Right atrium auricular region (tissue), 2 donors: ENCODE data around the gene SLIT3. TPM values are rescaled to one million over a fixed set of nuclear protein-coding genes. Genes with fewer than 3 reads are reported as not detected.

Experiments
- DNase-seq: peaks from one replicate; pipeline ENCODE4 v3.0.0-alpha.2; 2019; ENCODE audit warnings: low spot score
- H3K27ac ChIP-seq, 2 donors: fragments of 200-600 bp; sonication (generic); 1 replicate in 1 of 2; 2 replicates in 1 of 2; pipeline ENCODE4 v1.5.1; 2016 to 2019
- H3K27me3 ChIP-seq, 2 donors: fragments of 200-600 bp; sonication (generic); one replicate each; pipeline versions ENCODE4 v1.5.1 to v1.6.0; 2017 to 2019
- H3K36me3 ChIP-seq: fragments of 200-600 bp; sonication (generic); one replicate; pipeline ENCODE4 v1.5.1; 2016
- H3K4me1 ChIP-seq, 2 donors: fragments of 200-600 bp; sonication (generic); one replicate each; pipeline versions ENCODE4 v1.5.1 to v1.6.0; 2017 to 2019
- H3K4me3 ChIP-seq, 2 donors: fragments of 200-600 bp; sonication (generic); 1 replicate in 1 of 2; 2 replicates in 1 of 2; pipeline ENCODE4 v1.5.1; 2017 to 2019; ENCODE audit warnings: mild to moderate bottlenecking in 1 of 2, moderate library complexity in 1 of 2
- H3K9me3 ChIP-seq, 2 donors: fragments of 200-600 bp; sonication (generic); one replicate each; pipeline ENCODE4 v1.5.1; 2019
- CTCF ChIP-seq, 2 donors: fragments of 200-600 bp; sonication (generic); IDR thresholded peaks; one replicate each; pipeline ENCODE4 v1.5.1; 2019; ENCODE audit warnings: antibody characterized with exemption in 2 of 2
- total RNA-seq, 2 donors: library from RNA; depleted of rRNA; stranded (reverse); fragments of >200 nt; gene quantifications; one replicate each; pipeline ENCODE4 v1.1.0, GENCODE V29; 2016

Gene SLIT3
- total RNA-seq, 2 donors from 2014 or later: 66.1 to 85.8 TPM

- Histone ChIP-seq H3K36me3 (no peaks in the 10 kb centered on the region), H3K4me3 (no peak overlapping the region), H3K9me3 (no peaks in the 10 kb centered on the region), H3K27me3 (no peaks in the 10 kb centered on the region), H3K27ac (no peak overlapping the region), H3K4me1 (peaks cover 0 to 32% of the 10 kb centered on the region in 2 donors)
- TF ChIP-seq CTCF (IDR thresholded peaks at IDR 0.05): peak; percentile 76 to 94
- peak; percentile 82 for DNase-seq
Measured at GRCh38 chr5:168987543-168988300, 313.2 kb downstream of the SLIT3 start.

GRCh38 chr5:168985454-168985853 is 315.5 kb downstream of the SLIT3 start:
- H3K27ac ChIP-seq: no peak overlapping the region
- no peaks in the 10 kb centered on the region for H3K36me3 ChIP-seq
- DNase-seq: no peak
- peaks cover 0 to 16% of the 10 kb centered on the region in 2 donors for H3K4me1 ChIP-seq
- H3K4me3 ChIP-seq: no peak overlapping the region
- no peak for TF ChIP-seq CTCF (IDR thresholded peaks at IDR 0.05)
- H3K27me3 ChIP-seq: no peaks in the 10 kb centered on the region
- no peaks in the 10 kb centered on the region for H3K9me3 ChIP-seq

GRCh38 chr5:168984135-168984675 is 316.7 kb downstream of the SLIT3 start:
- no peak for DNase-seq
- Histone ChIP-seq H3K27ac (no peak overlapping the region), H3K27me3 (no peaks in the 10 kb centered on the region), H3K9me3 (no peaks in the 10 kb centered on the region), H3K36me3 (no peaks in the 10 kb centered on the region), H3K4me3 (no peak overlapping the region), H3K4me1 (peaks cover 0 to 21% of the 10 kb centered on the region in 2 donors)
- TF ChIP-seq CTCF (IDR thresholded peaks at IDR 0.05): no peak

GRCh38 chr5:168979135-168979534 is 321.8 kb downstream of the SLIT3 start:
- Histone ChIP-seq H3K27ac (peak overlapping the region in 1 of 2 donors; percentile 50), H3K4me1 (peaks cover 0 to 30% of the 10 kb centered on the region in 2 donors), H3K9me3 (no peaks in the 10 kb centered on the region), H3K36me3 (no peaks in the 10 kb centered on the region), H3K4me3 (no peak overlapping the region), H3K27me3 (no peaks in the 10 kb centered on the region)
- no peak for TF ChIP-seq CTCF (IDR thresholded peaks at IDR 0.05)
- DNase-seq: no peak

GRCh38 chr5:168978500-168978899 is 322.4 kb downstream of the SLIT3 start:
- H3K9me3 ChIP-seq: no peaks in the 10 kb centered on the region
- no peaks in the 10 kb centered on the region for H3K27me3 ChIP-seq
- no peaks in the 10 kb centered on the region for H3K36me3 ChIP-seq
- H3K27ac ChIP-seq: peak overlapping the region in 1 of 2 donors; percentile 50
- TF ChIP-seq CTCF (IDR thresholded peaks at IDR 0.05): no peak
- no peak for DNase-seq
- H3K4me3 ChIP-seq: no peak overlapping the region
- peaks cover 0 to 34% of the 10 kb centered on the region in 2 donors for H3K4me1 ChIP-seq
